Measurements from ENCODE around the gene GALR2.
"Not testable (repeated sequence)": the region's sequence is repeated elsewhere in the genome, so short reads cannot be mapped to it uniquely, and the experiment has no call there.

Gene GALR2

GRCh38 chr17:76033139-76033538 is 41.4 kb upstream of the GALR2 start:
- no peak for TF ChIP-seq CTCF (IDR thresholded peaks at IDR 0.05; ENCODE audit: extremely low read depth, missing control alignments)
- DNase-seq (ENCODE audit: low spot score) = no peak

DNA sequence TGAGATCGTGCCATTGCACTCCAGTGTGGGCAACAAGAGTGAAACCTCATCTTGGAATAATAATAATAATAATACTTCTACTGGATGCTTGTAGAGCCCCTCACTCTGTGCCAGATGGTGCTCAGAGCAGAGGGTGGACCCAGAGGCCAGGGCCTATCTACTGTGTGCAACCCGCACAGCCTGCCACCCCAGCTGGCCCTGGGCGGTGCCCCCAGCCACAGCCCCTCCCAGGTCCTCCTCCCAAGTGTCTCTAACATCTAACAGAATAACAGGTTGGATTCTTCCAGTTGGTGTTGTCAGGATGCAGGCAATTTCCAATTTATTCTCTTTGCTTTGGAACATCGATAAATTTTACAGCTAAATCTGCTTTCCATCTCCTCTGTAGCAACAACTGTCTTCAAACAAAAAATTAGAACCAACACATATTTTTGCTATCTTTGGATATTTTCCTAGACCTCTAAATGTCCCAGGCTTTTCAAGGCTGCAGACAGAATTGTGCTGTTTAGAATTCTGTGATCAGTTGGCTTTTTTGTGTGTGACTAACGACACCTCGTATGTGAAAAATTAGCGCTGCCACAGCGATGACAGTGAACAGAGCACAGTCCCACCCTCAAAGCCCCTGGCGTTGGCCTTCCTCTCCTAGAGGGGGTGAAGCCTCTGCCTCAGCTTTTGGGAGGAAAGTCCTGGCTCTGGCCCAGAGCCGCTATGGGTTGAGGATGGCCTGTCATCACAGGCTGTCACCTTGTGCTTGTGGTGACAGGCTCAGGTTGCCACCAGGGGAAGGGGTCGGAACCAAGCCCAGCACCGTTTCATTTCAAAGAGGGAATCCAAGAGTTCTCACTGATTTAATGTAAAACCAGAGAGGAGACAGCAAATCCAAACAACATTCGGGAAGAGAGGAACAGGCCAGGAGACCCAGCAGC is 39.9 kb upstream of the GALR2 start:
- DNase-seq (ENCODE audit: low spot score) = no peak
- TF ChIP-seq CTCF (IDR thresholded peaks at IDR 0.05; ENCODE audit: extremely low read depth, missing control alignments) = no peak

GRCh38 chr17:76036497-76037261 is 37.9 kb upstream of the GALR2 start:
- no peak for TF ChIP-seq CTCF (IDR thresholded peaks at IDR 0.05; ENCODE audit: extremely low read depth, missing control alignments)
- no peak for DNase-seq (ENCODE audit: low spot score)

DNA sequence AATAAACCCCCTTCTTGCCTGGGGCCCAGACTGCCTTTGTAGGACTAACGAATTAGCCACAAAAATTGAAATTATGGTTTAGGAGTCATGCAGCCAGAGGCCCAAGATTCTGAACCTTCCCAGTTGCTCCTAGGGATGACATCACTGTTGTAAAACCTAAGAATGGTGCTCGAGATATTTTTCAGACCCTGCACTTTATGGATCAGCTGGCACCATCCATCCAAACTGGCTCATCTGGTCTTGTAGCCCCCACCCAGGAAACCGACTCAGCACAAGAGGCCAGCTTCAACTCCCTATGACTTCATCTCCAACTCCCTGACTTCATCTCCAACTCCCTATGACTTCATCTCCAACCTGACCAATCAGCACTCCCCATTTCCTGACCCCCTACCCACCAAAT is 36.5 kb upstream of the GALR2 start:
- TF ChIP-seq CTCF (IDR thresholded peaks at IDR 0.05; ENCODE audit: extremely low read depth, missing control alignments) = no peak
- DNase-seq (ENCODE audit: low spot score) = no peak

DNA sequence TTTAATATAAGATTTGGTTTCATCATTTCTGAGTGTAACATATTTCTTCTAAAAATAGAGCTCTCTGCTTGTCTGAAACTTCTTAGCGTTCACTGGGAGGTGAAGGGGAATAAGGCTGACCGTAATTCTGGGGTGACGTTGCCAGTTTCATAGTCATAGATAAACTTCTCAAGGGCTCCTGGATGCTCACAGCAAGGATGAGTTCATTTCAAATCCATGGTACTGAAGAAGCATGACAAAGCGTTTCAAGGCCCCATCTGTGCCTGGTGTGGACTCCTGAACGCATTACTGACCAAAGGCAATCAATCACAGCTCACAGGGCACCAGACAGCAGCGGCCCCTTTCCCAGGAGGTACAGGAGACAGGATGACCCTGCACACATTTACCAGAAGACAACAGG is 35.5 kb upstream of the GALR2 start:
- TF ChIP-seq CTCF (IDR thresholded peaks at IDR 0.05; ENCODE audit: extremely low read depth, missing control alignments) = no peak

GRCh38 chr17:76040376-76040775 is 34.2 kb upstream of the GALR2 start:
- DNase-seq (ENCODE audit: low spot score) = no peak
- no peak for TF ChIP-seq CTCF (IDR thresholded peaks at IDR 0.05; ENCODE audit: extremely low read depth, missing control alignments)

More for the DNA sequence above, 35.5 kb upstream of the GALR2 start:
- DNase-seq (ENCODE audit: low spot score) = no peak

GRCh38 chr17:76042868-76043267 is 31.7 kb upstream of the GALR2 start:
- DNase-seq (ENCODE audit: low spot score) = not testable (repeated sequence)

GRCh38 chr17:76044475-76045007 is 30.0 kb upstream of the GALR2 start:
- not testable (repeated sequence) for DNase-seq (ENCODE audit: low spot score)
